Hepatocyte (in vitro differentiated cells): Measurements from ENCODE around the gene IQCH. TPM values are rescaled to one million over a fixed set of nuclear protein-coding genes. Genes with fewer than 3 reads are reported as not detected.

Source experiments
- DNase-seq: peaks from one replicate; pipeline ENCODE4 v3.0.0-alpha.2; 2016; ENCODE audit warnings: low spot score
- H2AFZ ChIP-seq: fragments of 200-600 bp; sonication (generic); 2 replicates; pipeline ENCODE4 v1.6.0; 2016; ENCODE audit warnings: antibody characterized with exemption, mild to moderate bottlenecking
- H3K27ac ChIP-seq: fragments of 200-600 bp; sonication (generic); 2 replicates; pipeline ENCODE4 v1.5.1; 2016; ENCODE audit warnings: mild to moderate bottlenecking
- H3K27me3 ChIP-seq: fragments of 200-600 bp; sonication (generic); 2 replicates; pipeline ENCODE4 v1.6.1; 2016
- H3K36me3 ChIP-seq: fragments of 200-600 bp; sonication (generic); replicated peaks from 2 replicates; pipeline ENCODE4 v1.5.1; 2016; ENCODE audit warnings: low read depth; ENCODE audit not compliant: insufficient read depth
- H3K4me1 ChIP-seq: fragments of 200-600 bp; sonication (generic); 2 replicates; pipeline ENCODE4 v1.5.1; 2016; ENCODE audit warnings: mild to moderate bottlenecking, moderate library complexity; ENCODE audit not compliant: insufficient read depth
- H3K4me2 ChIP-seq: fragments of 200-600 bp; sonication (generic); 2 replicates; pipeline ENCODE4 v1.6.0; 2016
- H3K4me3 ChIP-seq: fragments of 200-600 bp; sonication (generic); 2 replicates; pipeline ENCODE4 v1.5.1; 2016; ENCODE audit warnings: mild to moderate bottlenecking
- H3K79me2 ChIP-seq: fragments of 200-600 bp; sonication (generic); 2 replicates; pipeline ENCODE4 v1.6.0; 2017; ENCODE audit warnings: mild to moderate bottlenecking
- H3K9me2 ChIP-seq: fragments of 200-600 bp; sonication (generic); replicated peaks from 2 replicates; pipeline ENCODE4 v1.6.0; 2017; ENCODE audit warnings: mild to moderate bottlenecking; ENCODE audit not compliant: insufficient read depth
- H3K9me3 ChIP-seq: fragments of 200-600 bp; sonication (generic); 2 replicates; pipeline ENCODE4 v1.5.1; 2016; ENCODE audit warnings: low read depth, mild to moderate bottlenecking
- H4K20me1 ChIP-seq: fragments of 200-600 bp; sonication (generic); 2 replicates; pipeline ENCODE4 v1.6.0; 2016; ENCODE audit warnings: mild to moderate bottlenecking; ENCODE audit not compliant: insufficient read depth, poor library complexity, severe bottlenecking
- EZH2 ChIP-seq: fragments of 200-600 bp; sonication (generic); IDR thresholded peaks from 2 replicates; pipeline ENCODE4 v1.6.1; 2016; ENCODE audit warnings: antibody characterized with exemption, mild to moderate bottlenecking, borderline replicate concordance
- EZH2phosphoT487 ChIP-seq: fragments of 200-600 bp; sonication (generic); IDR thresholded peaks from one replicate; pipeline ENCODE4 v1.6.1; 2018; ENCODE audit warnings: antibody characterized with exemption, mild to moderate bottlenecking, low read depth, moderate library complexity; ENCODE audit not compliant: unreplicated experiment, severe bottlenecking
- WGBS: methylation state at CpG from one replicate; pipeline ENCODE4 v1.1.6; 2016; ENCODE audit warnings: low lambda C conversion rate; ENCODE audit errors: missing lambda C conversion rate; 5-methylcytosine and 5-hydroxymethylcytosine counted together
- polyA plus RNA-seq: library from polyadenylated mRNA; unstranded; fragments of >200 nt; fragmentation: Nextera tagmentation; extraction: Ambion mirVana; gene quantifications from 2 replicates; pipeline ENCODE4 v1.2.1, GENCODE V29; 2016
- total RNA-seq: library from RNA; depleted of rRNA; stranded (reverse); fragments of >200 nt; gene quantifications from 2 replicates; pipeline ENCODE4 v1.2.3, GENCODE V29; 2014
- TF ChIP-seq, protein P1 (sequence below): fragments of 200-600 bp; sonication (generic); IDR thresholded peaks from 2 replicates; pipeline ENCODE4 v1.5.1; 2016; ENCODE audit warnings: antibody characterized with exemption, mild to moderate bottlenecking; ENCODE audit not compliant: poor library complexity

Gene IQCH
- total and polyA plus RNA-seq, 2 experiments from 2014 or later = 0.76 to 1.0 TPM

DNA sequence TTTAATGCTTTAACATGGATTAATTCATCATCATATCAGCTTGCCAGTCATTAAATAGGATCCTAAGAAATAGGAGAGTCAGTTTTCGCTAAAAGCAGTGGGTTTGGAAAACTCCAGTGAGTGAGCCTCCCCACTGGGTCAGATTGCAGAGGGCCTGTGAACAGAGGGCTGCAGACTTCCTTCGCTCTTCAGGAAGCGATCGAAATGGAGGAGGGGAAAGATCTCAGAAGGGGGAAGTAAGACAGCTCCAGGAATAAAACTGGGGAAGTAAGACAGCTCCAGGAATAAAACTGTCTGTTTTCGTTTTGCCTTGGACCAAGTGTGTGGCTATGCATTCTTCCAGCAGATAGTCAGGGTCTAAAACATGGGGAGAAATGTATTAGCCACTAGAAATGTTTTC, 141.5 kb downstream of the IQCH start:
- Histone ChIP-seq H3K27me3 (peaks cover 4% of the 10 kb centered on the region), H3K4me1 (no peaks in the 10 kb centered on the region), H4K20me1 (no peaks in the 10 kb centered on the region), H3K9me2 (no peaks in the 10 kb centered on the region), H2AFZ (no peak overlapping the region), H3K4me2 (no peak overlapping the region), H3K4me3 (no peak overlapping the region), H3K9me3 (no peaks in the 10 kb centered on the region), H3K36me3 (no peaks in the 10 kb centered on the region), H3K79me2 (no peaks in the 10 kb centered on the region), H3K27ac (no peak overlapping the region)
- TF ChIP-seq EZH2 = no peak
- TF ChIP-seq EZH2phosphoT487 = no peak
- TF ChIP-seq, protein P1, sequence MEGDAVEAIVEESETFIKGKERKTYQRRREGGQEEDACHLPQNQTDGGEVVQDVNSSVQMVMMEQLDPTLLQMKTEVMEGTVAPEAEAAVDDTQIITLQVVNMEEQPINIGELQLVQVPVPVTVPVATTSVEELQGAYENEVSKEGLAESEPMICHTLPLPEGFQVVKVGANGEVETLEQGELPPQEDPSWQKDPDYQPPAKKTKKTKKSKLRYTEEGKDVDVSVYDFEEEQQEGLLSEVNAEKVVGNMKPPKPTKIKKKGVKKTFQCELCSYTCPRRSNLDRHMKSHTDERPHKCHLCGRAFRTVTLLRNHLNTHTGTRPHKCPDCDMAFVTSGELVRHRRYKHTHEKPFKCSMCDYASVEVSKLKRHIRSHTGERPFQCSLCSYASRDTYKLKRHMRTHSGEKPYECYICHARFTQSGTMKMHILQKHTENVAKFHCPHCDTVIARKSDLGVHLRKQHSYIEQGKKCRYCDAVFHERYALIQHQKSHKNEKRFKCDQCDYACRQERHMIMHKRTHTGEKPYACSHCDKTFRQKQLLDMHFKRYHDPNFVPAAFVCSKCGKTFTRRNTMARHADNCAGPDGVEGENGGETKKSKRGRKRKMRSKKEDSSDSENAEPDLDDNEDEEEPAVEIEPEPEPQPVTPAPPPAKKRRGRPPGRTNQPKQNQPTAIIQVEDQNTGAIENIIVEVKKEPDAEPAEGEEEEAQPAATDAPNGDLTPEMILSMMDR = no peak
- DNase-seq = no peak
- 84% methylated on average over 5 of the region's 5 CpGs for WGBS

DNA sequence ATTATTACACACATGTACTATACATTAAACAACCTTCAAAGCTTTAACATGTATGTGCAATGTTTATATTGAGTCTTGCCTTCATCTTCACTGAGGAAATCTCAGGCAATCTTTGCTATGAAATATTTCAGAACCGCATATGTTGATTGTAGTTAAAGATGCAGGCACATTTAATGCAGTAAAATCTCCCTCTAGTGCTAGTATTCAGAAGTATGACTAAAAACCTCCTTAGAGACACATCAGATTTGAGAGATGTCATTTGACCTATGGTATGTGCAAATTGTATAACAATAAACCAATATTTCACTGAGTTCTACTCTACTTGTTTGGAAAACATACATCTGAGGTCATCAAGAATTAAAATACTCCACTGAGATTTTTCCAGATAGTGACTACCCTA, 142.6 kb downstream of the IQCH start:
- no peak overlapping the region for H3K4me3 ChIP-seq
- TF ChIP-seq EZH2phosphoT487 = no peak
- TF ChIP-seq, protein P1 = peak; percentile 2
- H3K9me2 ChIP-seq = no peaks in the 10 kb centered on the region
- WGBS = 83% methylated on average over 1 of the region's 1 CpG
- H3K4me1 ChIP-seq = no peaks in the 10 kb centered on the region
- no peaks in the 10 kb centered on the region for H3K79me2 ChIP-seq
- H3K27ac ChIP-seq = no peak overlapping the region
- no peak overlapping the region for H3K4me2 ChIP-seq
- DNase-seq = no peak
- no peaks in the 10 kb centered on the region for H3K9me3 ChIP-seq
- no peaks in the 10 kb centered on the region for H4K20me1 ChIP-seq
- no peak overlapping the region for H2AFZ ChIP-seq
- H3K36me3 ChIP-seq = no peaks in the 10 kb centered on the region
- H3K27me3 ChIP-seq = peaks cover under 1% of the 10 kb centered on the region

DNA sequence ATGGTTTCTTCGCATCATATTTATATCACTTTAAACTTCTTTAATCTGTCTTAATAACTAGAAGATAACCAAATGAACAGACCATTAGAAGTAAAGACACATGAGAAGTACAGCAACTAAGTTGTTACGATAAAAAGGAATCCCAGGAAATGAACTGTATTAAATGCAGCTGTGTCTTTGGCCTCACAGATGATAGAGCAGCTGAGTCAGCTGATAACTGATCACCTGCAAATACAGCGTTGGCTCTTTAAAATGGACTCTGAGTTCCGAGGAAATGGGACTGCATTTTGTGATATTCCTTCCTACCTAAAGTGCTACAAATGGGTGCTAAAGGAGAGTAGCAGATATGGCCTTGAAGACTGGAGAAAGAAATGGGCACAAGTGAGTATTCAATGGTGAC, 145.3 kb downstream of the IQCH start:
- H3K9me3 ChIP-seq = no peaks in the 10 kb centered on the region
- peak; percentile 22 for DNase-seq
- H3K9me2 ChIP-seq = no peaks in the 10 kb centered on the region
- TF ChIP-seq EZH2 (no peak), EZH2phosphoT487 (no peak)
- TF ChIP-seq, protein P1 = no peak
- peak overlapping the region; percentile 40 for H2AFZ ChIP-seq
- 33% methylated on average over 4 of the region's 4 CpGs for WGBS
- H3K4me2 ChIP-seq = peak overlapping the region; percentile 53
- H3K4me3 ChIP-seq = no peak overlapping the region
- no peaks in the 10 kb centered on the region for H3K36me3 ChIP-seq
- no peaks in the 10 kb centered on the region for H4K20me1 ChIP-seq
- no peaks in the 10 kb centered on the region for H3K27me3 ChIP-seq
- peaks cover 4% of the 10 kb centered on the region for H3K4me1 ChIP-seq
- no peak overlapping the region for H3K27ac ChIP-seq
- H3K79me2 ChIP-seq = no peaks in the 10 kb centered on the region

DNA sequence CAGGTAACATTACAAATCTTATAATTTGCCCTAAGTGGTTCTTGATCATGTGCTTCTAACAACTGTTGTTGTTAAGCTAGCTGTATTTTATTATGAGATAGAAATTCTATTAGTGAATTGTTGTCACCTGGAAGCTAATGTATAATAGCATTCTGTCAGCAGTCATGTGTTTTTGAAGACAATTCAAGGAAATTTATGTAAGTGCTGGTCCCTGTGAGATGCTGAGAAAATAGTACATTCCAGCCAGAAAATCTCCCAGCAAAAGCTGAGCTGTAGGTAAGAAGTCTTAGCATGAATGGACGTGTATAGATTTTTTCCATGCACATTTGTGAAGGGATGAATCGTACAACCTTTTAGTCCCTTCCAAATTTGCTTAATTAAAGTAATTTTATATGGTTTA, 146.3 kb downstream of the IQCH start:
- no peaks in the 10 kb centered on the region for H3K36me3 ChIP-seq
- H3K9me3 ChIP-seq = no peaks in the 10 kb centered on the region
- H3K9me2 ChIP-seq = no peaks in the 10 kb centered on the region
- no peaks in the 10 kb centered on the region for H3K27me3 ChIP-seq
- H3K4me1 ChIP-seq = peaks cover 4% of the 10 kb centered on the region
- H4K20me1 ChIP-seq = no peaks in the 10 kb centered on the region
- 90% methylated on average over 2 of the region's 2 CpGs for WGBS
- no peak for DNase-seq
- H3K79me2 ChIP-seq = no peaks in the 10 kb centered on the region
- no peak overlapping the region for H2AFZ ChIP-seq
- H3K4me2 ChIP-seq = no peak overlapping the region
- H3K4me3 ChIP-seq = no peak overlapping the region
- H3K27ac ChIP-seq = no peak overlapping the region
- TF ChIP-seq, protein P1 = no peak
- TF ChIP-seq EZH2phosphoT487 = no peak
- no peak for TF ChIP-seq EZH2
